Thyroid gland (tissue), 4 donors: ENCODE measurements around the gene EFHD2. TPM values are rescaled to one million over a fixed set of nuclear protein-coding genes. Genes with fewer than 3 reads are reported as not detected.
"Not testable (repeated sequence)": the region's sequence is repeated elsewhere in the genome, so short reads cannot be mapped to it uniquely, and the experiment has no call there.

Experiments used
- DNase-seq, 2 donors: peaks; one replicate each; pipeline ENCODE4 v3.0.0-alpha.2; 2019
- H3K27ac ChIP-seq, 3 donors: fragments of 200-600 bp; sonication (generic); 1 replicate in 2 of 3; 2 replicates in 1 of 3; pipeline ENCODE4 v1.5.1; 2016 to 2019; ENCODE audit warnings: mild to moderate bottlenecking in 1 of 3, moderate library complexity in 1 of 3
- H3K27me3 ChIP-seq: fragments of 200-600 bp; sonication (generic); one replicate; pipeline ENCODE4 v1.5.1; 2019
- H3K36me3 ChIP-seq, 2 donors: fragments of 200-600 bp; sonication (generic); one replicate each; pipeline ENCODE4 v1.5.1; 2016 to 2019
- H3K4me1 ChIP-seq, 2 donors: fragments of 200-600 bp; sonication (generic); one replicate each; pipeline ENCODE4 v1.5.1; 2017 to 2019
- H3K4me3 ChIP-seq, 3 donors: fragments of 200-600 bp; sonication (generic); replicated peaks in 1 of 3; 1 replicate in 2 of 3; 2 replicates in 1 of 3; pipeline ENCODE4 v1.5.1; 2016; ENCODE audit warnings: mild to moderate bottlenecking in 1 of 3
- H3K9me3 ChIP-seq: fragments of 200-600 bp; sonication (generic); one replicate; pipeline ENCODE4 v1.5.1; 2017
- CTCF ChIP-seq, 6 experiments: fragments of 200-600 bp in 3 of 6; fragments of 450-650 bp in 3 of 6; sonication (generic) in 3 of 6; IDR thresholded peaks; one replicate each; pipeline ENCODE4 v1.5.1; 2016 to 2019; ENCODE audit warnings: antibody characterized with exemption in 6 of 6, mild to moderate bottlenecking in 2 of 6, inconsistent platforms in 1 of 6, moderate library complexity in 1 of 6
- POLR2A ChIP-seq, 2 donors: fragments of 450-650 bp; IDR thresholded peaks; one replicate each; pipeline ENCODE4 v1.6.1; 2017; ENCODE audit warnings: antibody characterized with exemption in 2 of 2, mild to moderate bottlenecking in 2 of 2, moderate library complexity in 1 of 2
- WGBS, 2 donors: methylation state at CpG; one replicate each; pipeline ENCODE4 v1.1.5; 2017; 5-methylcytosine and 5-hydroxymethylcytosine counted together
- intact Hi-C: fragments of 100-400 bp; cut with DNase I; formaldehyde crosslinking; loops from one replicate; pipeline ENCODE4 v1.15.1; 2023
- total RNA-seq, 4 donors: library from RNA; depleted of rRNA; stranded (reverse); fragments of >200 nt; gene quantifications; one replicate each; pipeline ENCODE4 v1.2.3, GENCODE V29; 2016

The EFHD2 gene
- total RNA-seq, 4 donors from 2014 or later: 50.9 to 62.6 (median 56.7) TPM

GRCh38 chr1:15368888-15369287 lies 40.8 kb upstream of the EFHD2 start:
- no peak for TF ChIP-seq CTCF (IDR thresholded peaks at IDR 0.05)
- no peak for TF ChIP-seq POLR2A (IDR thresholded peaks at IDR 0.05)
- WGBS, 2 donors: 90 to 91% methylated on average over 1 of the region's 1 CpG
- Histone ChIP-seq H3K27ac (no peak overlapping the region), H3K4me1 (peaks cover 0 to 3% of the 10 kb centered on the region in 2 donors), H3K4me3 (no peak overlapping the region), H3K27me3 (no peaks in the 10 kb centered on the region), H3K9me3 (no peaks in the 10 kb centered on the region), H3K36me3 (no peaks in the 10 kb centered on the region)
- no peak for DNase-seq
- intact Hi-C loops: no loop called here

GRCh38 chr1:15370268-15370667 lies 39.4 kb upstream of the EFHD2 start:
- H3K4me1 ChIP-seq: peaks cover 0 to 3% of the 10 kb centered on the region in 2 donors
- intact Hi-C loops: no loop called here
- 81 to 90% methylated on average over 4 of the region's 4 CpGs for WGBS, 2 donors
- H3K36me3 ChIP-seq: no peaks in the 10 kb centered on the region
- TF ChIP-seq POLR2A (IDR thresholded peaks at IDR 0.05) (no peak), CTCF (IDR thresholded peaks at IDR 0.05) (no peak)
- H3K27me3 ChIP-seq: no peaks in the 10 kb centered on the region
- no peaks in the 10 kb centered on the region for H3K9me3 ChIP-seq
- no peak overlapping the region for H3K27ac ChIP-seq
- no peak for DNase-seq
- no peak overlapping the region for H3K4me3 ChIP-seq

DNA sequence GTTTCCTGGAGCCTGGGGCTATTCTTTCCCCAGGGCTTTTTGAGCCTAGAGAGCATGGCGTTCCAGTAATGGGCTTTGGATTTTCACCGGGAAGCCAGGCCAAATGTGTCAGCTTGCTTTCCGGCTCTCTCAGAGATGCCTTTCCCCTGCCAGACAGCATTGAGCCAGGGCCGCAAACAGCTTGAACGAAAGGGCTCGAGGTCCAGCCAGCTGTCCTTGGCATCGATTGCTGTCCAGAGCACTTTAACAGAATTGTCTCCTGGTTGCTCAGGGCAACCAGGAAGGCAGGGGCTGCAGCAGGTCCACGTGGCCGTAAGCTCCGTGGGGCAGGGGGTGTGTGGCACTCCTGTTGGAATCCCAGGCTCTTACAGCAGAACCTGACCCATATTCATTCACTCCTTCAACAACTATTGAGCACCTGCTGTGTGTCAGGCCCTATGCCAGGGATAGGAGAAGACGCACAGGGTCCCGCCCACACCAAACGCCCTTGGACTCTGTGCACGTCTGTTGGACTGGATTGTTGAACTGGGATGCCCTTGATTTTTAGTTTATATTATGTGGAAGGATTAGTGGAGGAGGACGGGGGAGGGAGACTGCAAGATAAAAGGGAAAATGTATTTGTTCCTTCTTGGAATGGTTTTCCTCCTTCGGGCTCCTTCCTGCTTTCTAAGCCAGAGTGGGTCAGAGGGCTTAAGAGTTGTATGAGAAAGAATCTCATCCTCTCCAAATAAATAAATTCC lies 38.7 kb upstream of the EFHD2 start:
- H3K36me3 ChIP-seq: no peaks in the 10 kb centered on the region
- H3K9me3 ChIP-seq: no peaks in the 10 kb centered on the region
- no peak for TF ChIP-seq CTCF (IDR thresholded peaks at IDR 0.05)
- TF ChIP-seq POLR2A (IDR thresholded peaks at IDR 0.05): no peak
- H3K27me3 ChIP-seq: no peaks in the 10 kb centered on the region
- intact Hi-C loops: no loop called here
- H3K27ac ChIP-seq: no peak overlapping the region
- no peak overlapping the region for H3K4me3 ChIP-seq
- DNase-seq: peak in 1 of 2 donors; percentile 15
- H3K4me1 ChIP-seq: peaks cover 0 to 3% of the 10 kb centered on the region in 2 donors
- WGBS, 2 donors: 59 to 71% methylated on average over 9 to 16 of the region's 16 CpGs

- H3K27me3 ChIP-seq: no peaks in the 10 kb centered on the region
- DNase-seq: no peak
- H3K27ac ChIP-seq: no peak overlapping the region
- TF ChIP-seq POLR2A (IDR thresholded peaks at IDR 0.05) (no peak), CTCF (IDR thresholded peaks at IDR 0.05) (no peak)
- H3K4me3 ChIP-seq: no peak overlapping the region
- no peaks in the 10 kb centered on the region for H3K9me3 ChIP-seq
- intact Hi-C loops: no loop called here
- peaks cover 0 to 3% of the 10 kb centered on the region in 2 donors for H3K4me1 ChIP-seq
- WGBS, 2 donors: 80 to 84% methylated on average over 19 to 21 of the region's 21 CpGs
- H3K36me3 ChIP-seq: no peaks in the 10 kb centered on the region
Observed at GRCh38 chr1:15371610-15372545, 37.8 kb upstream of the EFHD2 start.

GRCh38 chr1:15378729-15379128 lies 31.0 kb upstream of the EFHD2 start:
- WGBS, 2 donors: 90 to 93% methylated on average over 8 of the region's 8 CpGs
- intact Hi-C loops: no loop called here
- DNase-seq: no peak

GRCh38 chr1:15379151-15379550 lies 30.5 kb upstream of the EFHD2 start:
- H3K4me1 ChIP-seq, intact Hi-C loops, H3K4me3 ChIP-seq, H3K27ac ChIP-seq, H3K27me3 ChIP-seq, H3K36me3 ChIP-seq, DNase-seq, H3K9me3 ChIP-seq: not testable (repeated sequence)
- whole genome bisulfite sequencing, 2 donors: 65 to 72% methylated on average over 9 of the region's 9 CpGs

More at GRCh38 chr1:15378729-15379128, 31.0 kb upstream of the EFHD2 start:
- Histone ChIP-seq H3K9me3 (no peaks in the 10 kb centered on the region), H3K4me3 (no peak overlapping the region), H3K27me3 (no peaks in the 10 kb centered on the region), H3K36me3 (no peaks in the 10 kb centered on the region), H3K4me1 (no peaks in the 10 kb centered on the region), H3K27ac (no peak overlapping the region)
- TF ChIP-seq CTCF (IDR thresholded peaks at IDR 0.05) (no peak), POLR2A (IDR thresholded peaks at IDR 0.05) (no peak)
